ENCODE results near the gene THAP4.
"Not testable (repeated sequence)": the region's sequence is repeated elsewhere in the genome, so short reads cannot be mapped to it uniquely, and the experiment has no call there.

Gene THAP4

GRCh38 chr2:241577413-241578122 is 59.4 kb downstream of the THAP4 start:
- no peak for DNase-seq

- DNase-seq = no peak
These were observed 60.7 kb downstream of the THAP4 start for GRCh38 chr2:241576293-241576654.

DNA sequence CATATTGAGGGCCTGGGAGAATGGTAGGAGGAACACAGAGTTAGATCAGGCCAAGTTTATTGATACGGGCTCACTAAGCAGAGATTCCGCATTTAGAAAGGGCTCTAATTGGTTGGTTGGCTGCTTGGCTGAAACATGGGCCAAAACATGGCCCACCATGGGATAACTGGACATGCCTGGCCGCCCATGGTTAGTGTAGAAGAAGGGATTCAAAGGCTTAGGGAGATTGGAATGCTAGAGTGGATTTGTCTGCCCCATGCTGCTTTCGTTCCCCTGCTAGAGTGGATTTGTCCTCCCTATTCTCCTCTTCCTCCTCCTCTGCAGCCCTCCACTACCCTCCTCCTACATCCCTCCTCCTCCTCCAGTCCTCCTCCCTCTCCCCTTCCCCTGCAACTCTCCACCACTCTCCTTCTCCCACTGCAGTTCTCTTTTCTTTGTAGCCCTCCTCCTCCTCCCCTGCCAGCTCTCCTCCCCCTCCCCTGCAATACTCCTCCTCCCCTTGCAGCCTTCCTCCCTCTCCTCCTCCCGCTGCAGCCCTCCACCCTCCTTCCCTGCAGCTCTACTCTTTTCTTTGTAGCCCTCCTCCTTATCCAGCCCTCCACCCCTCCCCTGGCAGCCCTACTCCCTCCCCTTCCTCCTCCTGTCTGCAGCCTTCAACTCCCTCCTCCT is 61.2 kb downstream of the THAP4 start:
- DNase-seq = no peak

DNA sequence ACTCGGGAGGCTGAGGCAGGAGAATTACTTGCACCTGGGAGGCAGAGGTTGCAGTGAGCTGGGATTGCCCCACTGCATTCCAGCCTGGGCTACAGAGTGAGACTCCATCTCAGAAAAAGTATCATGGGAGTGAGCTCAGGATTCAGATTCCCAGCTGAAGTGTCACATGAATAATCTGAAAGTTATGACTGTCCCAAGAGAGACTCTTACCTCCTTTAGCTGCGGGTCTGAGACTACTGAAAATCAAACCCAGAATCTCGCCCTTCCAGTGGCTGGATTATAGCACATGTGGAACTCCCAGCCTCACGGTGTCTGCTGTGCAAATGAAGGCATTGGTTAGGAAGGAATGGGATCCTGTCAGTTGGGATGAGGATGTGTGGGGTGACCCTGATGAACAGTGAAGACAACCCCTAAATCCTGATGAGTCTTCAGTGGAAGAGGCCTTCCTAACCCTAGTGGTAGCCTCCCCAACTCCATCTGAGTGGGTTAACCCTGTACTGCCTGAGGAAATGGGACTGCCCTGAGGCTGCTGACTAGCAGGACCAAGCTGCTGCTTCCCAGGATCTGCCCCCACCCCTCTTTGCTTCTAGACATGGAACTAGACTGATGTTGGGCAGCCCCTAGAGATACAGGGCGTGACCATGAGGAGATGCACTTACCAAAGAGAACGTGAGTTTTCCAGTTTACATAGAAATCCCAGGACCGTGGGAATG is 61.9 kb downstream of the THAP4 start:
- DNase-seq = no peak

GRCh38 chr2:241573741-241574140 is 63.2 kb downstream of the THAP4 start:
- no peak for DNase-seq

- DNase-seq = not testable (repeated sequence)
These were observed 63.9 kb downstream of the THAP4 start for GRCh38 chr2:241572915-241573651.

DNA sequence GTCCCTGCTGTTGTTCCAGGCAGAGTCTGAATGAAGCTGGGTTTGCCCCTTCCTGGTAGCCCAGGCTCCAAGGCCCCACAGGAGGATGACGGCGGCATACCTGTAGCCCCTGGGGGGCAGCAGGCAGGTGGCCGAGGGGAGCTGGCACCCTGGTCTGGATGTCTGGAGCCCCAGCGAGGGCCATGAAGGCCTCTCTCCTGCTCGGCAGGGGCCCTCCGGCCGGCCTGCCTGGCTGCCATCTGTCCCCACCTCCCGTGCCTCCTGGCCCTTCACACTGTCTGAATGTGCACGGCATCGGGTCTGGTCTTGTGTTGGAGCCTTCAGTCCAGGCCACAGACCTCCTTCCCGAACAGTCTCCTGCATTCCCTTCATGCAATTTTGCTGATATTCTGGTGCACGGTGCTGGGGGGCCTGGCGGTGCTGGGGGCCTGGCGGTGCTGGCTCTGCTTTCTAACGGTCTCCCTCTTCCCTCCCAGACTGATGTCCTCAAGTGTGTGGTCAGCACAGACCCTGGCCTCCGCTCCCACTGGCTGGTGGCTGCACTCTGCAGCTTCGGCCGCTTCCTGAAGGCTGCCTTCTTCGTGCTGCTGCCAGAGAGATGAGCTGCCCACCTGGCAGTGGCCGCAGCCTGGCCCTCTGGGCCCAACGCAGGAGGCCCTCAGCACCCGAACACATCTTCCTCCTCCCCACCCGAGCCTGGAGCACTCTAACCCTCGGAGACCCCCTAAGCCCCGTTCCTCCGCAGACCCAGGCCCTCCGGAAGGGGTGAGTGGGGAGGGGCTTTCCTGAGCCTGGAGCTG is 64.9 kb downstream of the THAP4 start:
- no peak for DNase-seq

DNA sequence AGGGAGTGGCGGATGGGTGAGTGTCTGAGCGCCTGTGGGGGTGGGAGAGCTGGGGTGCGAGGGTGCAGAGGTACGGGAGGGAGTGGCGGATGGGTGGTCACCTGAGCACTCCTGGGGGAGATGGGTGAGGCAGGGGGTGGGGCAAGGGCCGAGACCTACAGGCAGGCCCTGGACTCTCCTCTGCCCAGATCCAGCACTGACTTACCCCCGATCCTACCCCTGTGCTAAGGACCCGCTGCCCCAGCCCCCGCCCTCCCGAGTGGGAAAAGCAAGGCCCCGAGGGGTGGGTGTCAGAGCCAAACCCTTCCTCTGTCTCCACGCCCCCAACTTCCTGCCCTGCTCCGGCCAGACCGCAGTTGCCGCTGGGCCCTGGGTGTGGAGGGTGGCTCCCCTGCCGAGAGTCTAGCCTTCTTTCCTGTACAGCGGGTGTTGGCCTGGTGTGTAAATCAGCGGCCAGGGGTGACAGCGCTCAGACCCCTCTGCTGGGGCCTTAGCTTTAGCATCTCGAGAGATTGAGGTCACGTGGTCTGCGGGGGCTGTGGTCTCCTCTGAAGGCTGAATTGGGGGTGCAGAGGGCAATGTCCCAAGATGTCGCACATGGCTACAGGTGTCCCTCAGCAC is 65.9 kb downstream of the THAP4 start:
- DNase-seq = no peak

DNA sequence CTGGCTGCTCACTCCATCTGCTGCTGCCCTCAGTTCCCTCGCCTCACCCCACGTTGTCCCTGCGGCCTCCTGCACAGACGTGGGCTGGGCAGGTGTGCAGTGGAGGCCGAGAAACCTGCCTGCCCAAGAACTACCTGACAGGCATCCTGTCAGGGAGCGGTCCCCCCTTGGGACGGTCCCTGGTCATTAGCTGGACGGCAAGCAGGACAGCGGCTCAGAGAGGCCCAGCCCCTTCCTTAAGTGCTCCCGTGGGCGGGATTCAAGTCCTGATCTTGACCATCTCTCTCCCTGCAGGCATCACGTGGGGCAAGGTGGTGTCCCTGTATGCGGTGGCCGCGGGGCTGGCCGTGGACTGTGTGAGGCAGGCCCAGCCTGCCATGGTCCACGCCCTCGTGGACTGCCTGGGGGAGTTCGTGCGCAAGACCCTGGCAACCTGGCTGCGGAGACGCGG is 67.1 kb downstream of the THAP4 start:
- no peak for DNase-seq

DNA sequence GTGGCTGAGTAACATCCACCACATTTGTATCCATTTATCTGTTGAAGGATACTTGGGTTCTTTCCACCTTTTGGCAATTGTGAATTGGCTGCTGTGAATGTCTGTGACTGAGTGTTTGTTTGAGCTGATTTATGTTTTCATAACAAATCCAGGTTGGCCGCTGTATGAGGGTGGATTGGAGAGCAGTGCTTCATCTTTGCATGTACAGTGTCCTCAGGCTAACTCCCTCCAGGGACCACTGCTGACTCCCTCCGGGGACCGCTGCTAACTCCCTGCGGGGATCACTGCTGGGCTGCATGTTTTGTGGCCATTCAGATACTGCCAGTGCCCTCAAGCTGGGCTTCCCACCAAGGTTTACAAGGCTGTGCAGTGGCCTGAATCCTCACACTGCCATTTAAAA is 68.2 kb downstream of the THAP4 start:
- no peak for DNase-seq

GRCh38 chr2:241567776-241568175 is 69.2 kb downstream of the THAP4 start:
- DNase-seq = no peak

GRCh38 chr2:241567266-241567665 is 69.7 kb downstream of the THAP4 start:
- DNase-seq = not testable (repeated sequence)

- DNase-seq = no peak
These were observed 70.5 kb downstream of the THAP4 start for GRCh38 chr2:241566468-241566867.

DNA sequence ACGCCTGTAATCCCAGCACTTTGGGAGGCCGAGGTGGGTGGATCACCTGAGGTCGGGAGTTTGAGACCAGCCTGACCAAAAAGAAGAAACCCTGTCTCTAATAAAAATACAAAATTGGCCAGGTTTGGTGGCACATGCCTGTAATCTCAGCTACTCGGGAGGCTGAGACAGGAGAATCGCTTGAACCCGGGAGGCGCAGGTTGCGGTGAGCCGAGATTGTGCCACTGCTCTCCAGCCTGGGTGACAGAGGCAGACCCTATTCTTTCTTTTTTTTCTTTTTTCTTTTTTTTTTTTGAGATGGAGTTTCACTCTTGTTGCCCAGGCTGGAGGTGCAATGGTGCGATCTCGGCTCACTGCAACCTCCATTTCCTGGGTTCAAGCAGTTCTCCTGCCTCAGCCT is 70.9 kb downstream of the THAP4 start:
- not testable (repeated sequence) for DNase-seq

DNA sequence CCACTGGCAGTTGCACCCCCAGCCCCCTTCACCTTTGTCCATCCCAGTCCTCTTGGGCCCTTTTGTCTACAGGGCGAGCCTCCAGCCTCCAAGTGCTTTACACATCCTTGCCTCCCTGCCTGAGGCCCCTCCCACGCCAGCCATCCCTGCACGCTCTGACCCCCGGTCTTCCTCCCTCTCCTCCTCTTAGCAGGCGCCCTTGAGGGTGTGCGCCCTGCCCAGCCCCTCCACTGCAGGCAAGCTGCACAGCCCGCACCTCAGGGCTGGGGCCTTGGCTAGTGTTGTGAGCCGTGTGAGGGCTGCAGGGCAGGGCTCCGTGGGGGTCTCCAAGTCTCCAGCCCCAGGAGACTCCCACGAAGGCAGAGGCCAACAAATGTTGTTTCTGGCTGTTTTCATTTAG is 71.5 kb downstream of the THAP4 start:
- no peak for DNase-seq

DNA sequence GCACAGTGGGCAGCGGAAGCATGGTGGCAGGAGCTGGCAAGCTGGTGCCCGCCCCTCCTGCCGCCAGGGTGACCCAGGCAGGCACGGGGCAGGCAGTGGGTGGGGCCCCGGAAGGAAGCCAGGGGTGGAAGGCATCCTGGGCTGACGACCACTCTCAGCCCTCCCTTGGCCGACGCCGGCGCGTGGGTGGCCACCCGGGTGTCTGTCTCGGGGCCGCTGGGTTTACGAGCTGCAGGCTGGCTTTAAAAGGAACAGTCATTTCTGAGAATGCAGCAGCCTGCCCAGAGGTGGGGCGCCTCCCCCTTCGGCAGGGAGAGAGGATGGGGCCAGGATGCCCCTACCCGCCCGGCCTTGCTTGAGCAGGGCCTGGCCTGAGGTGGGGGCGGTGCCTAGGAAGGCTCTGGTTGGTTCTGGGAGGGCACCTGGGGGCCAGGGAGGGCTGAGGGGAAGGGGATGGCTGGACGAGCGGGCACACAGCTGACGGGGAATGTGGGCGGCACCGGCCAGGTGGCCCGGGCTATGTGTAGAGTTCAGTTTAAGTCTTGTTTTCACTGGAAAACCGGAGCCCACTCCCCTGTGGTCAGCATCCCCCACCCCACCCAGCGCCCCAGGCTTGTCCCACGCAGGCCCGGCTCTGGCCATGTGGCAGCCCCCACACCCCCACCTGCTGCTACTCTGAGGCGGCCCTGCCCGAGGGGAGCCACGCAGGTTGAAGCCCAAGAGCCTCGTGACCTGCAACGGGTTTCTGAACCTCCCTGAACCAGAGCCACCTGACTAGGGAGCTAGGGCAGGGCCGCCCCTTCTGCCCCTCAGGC is 72.2 kb downstream of the THAP4 start:
- no peak for DNase-seq

DNA sequence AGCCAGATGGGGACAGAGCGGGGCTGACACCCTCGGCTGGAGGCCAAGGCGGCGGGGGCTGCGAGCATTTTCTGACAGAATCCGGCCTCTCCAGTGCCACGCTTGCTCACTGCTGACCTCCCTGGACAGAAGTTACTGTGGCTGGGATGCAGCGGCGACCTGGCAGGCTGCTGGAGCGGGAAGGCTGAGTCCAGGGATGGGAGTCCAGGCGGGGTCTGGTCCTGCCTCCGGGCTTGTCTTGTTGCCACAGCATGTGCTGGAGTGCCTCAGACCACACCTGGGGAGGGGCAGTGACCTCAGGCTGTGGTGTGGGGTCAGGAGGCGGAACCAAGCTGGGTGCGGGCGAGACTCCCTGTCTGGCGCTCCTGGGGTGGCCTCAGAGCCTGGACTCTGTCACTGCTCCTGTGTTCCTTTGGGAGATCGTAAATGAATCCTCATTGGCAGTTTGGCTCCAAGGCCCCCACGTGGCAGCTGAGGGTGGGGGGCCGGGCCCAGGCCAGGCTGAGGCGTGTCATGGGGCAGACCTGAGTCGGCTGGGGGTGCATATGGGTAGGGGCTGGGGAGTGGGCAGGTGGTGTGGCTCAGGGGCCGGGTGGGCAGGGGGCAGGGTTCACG is 72.9 kb downstream of the THAP4 start:
- no peak for DNase-seq

- DNase-seq = no peak
These were observed 73.4 kb downstream of the THAP4 start for GRCh38 chr2:241563571-241563980.

DNA sequence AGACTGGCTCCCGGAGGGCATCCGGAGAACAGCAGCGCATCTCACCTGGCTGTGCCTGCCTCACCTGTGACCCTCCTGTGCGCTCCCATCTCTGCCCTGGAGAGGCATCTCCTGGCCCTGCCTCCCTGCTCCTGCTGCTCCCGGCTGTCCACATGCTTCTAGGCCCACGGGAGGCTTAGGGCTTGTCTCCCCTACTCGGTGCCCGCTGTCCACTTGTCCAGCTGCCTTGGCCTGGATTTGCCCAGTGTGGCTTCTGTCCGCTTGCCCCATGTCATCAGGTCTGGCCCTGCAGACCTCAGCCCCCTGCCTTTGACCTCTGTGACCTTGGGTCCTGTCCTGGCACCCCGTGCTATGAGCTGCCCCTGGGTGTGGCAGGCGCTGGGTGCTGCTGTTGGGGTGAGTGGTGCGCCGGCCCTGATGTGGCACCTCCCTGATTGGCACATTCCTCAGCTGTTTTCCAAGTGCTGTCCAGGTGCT is 73.9 kb downstream of the THAP4 start:
- DNase-seq = no peak

DNA sequence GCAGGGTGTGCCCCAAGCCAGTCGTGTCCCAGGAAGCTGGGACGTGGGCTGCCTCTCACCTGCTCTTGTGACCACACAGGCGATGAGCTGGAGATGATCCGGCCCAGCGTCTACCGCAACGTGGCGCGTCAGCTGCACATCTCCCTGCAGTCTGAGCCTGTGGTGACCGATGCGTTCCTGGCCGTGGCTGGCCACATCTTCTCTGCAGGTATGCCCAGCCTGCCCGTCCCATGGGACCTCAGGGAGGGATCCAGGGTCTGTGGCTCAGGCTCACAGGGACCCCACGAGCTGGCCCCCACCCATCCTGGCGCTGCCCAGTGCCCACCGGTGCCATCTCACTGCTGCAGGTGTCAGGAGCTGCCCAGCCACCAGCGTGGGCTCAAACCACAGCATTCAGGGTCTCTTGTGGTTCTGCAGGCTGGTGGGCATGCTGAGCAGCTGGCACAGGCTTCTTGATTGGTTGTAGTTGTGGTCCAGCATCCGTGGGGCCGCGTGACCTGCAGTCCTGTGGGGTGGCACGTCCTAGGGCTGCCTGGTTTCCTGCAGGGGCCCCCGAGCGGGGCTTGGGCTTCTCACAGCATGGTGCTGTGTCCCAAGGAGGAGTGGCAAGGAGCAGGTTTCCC is 74.6 kb downstream of the THAP4 start:
- no peak for DNase-seq

Measured in activated gamma-delta T cell treated with Interleukin-2 at 50 U/mL for 16 hours (primary cell).